Endothelial cell of umbilical vein (primary cell): ENCODE data around the gene COL9A3.

Experiments used
- JUN ChIP-seq: IDR thresholded peaks from 2 replicates; pipeline ENCODE4 v1.6.1; 2011; ENCODE audit warnings: borderline replicate concordance, low read depth; ENCODE audit not compliant: insufficient read length, insufficient read depth
- TF ChIP-seq, protein P1 (sequence below), 2 donors: IDR thresholded peaks; 1 replicate in 1 of 2; 2 replicates in 1 of 2; pipeline ENCODE4 v1.5.1; 2011; ENCODE audit warnings: low read length in 2 of 2, mild to moderate bottlenecking in 2 of 2, moderate library complexity in 2 of 2, control low read depth in 1 of 2, inconsistent platforms in 1 of 2, low read depth in 1 of 2; ENCODE audit not compliant: insufficient read depth in 1 of 2; ENCODE audit errors: extremely low read depth in 1 of 2

DNA sequence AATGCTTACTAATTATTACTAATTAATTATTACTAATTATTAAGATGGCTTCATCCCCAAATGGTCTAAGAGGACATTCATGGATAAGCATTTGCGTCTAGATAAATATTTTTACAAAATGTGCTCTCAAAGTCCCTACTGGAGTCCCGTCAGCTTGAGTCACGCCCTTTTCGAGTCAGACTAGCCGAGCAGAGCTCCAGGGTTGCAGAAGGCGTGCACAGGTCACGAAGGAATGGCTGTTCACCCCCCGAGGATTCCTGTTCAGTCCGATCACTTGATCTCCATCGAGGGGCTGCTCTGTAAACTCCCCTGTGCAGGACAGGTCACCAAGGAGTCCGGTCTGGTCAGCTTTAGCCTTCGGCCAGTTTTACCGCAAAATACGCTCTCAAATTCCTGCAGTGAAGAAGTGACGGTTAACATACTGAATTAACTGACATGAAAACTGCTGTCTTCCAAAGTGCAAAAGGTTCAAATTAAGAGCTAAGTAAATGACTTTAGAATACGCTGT is 24.9 kb downstream of the COL9A3 start:
- TF ChIP-seq, protein P1, sequence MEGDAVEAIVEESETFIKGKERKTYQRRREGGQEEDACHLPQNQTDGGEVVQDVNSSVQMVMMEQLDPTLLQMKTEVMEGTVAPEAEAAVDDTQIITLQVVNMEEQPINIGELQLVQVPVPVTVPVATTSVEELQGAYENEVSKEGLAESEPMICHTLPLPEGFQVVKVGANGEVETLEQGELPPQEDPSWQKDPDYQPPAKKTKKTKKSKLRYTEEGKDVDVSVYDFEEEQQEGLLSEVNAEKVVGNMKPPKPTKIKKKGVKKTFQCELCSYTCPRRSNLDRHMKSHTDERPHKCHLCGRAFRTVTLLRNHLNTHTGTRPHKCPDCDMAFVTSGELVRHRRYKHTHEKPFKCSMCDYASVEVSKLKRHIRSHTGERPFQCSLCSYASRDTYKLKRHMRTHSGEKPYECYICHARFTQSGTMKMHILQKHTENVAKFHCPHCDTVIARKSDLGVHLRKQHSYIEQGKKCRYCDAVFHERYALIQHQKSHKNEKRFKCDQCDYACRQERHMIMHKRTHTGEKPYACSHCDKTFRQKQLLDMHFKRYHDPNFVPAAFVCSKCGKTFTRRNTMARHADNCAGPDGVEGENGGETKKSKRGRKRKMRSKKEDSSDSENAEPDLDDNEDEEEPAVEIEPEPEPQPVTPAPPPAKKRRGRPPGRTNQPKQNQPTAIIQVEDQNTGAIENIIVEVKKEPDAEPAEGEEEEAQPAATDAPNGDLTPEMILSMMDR (IDR thresholded peaks at IDR 0.05; ENCODE audit: extremely low read depth in 1 of 2, insufficient read depth in 1 of 2, low read depth in 1 of 2, low read length in 2 of 2): no peak
- no peak for TF ChIP-seq JUN
